Nephron progenitor cell (in vitro differentiated cells): ENCODE data around the gene PARD3B.

ENCODE experiments used
- DNase-seq: peaks from one replicate; pipeline ENCODE4 v3.0.0; 2021
- H3K27ac Mint-ChIP-seq: 2 replicates; pipeline ENCODE4 v1.8.0; 2021; ENCODE audit warnings: mild to moderate bottlenecking, moderate library complexity, mixed read lengths
- H3K27me3 Mint-ChIP-seq: 2 replicates; pipeline ENCODE4 v1.8.0; 2021; ENCODE audit warnings: mild to moderate bottlenecking, low read depth, mixed read lengths; ENCODE audit not compliant: poor library complexity
- H3K36me3 Mint-ChIP-seq: 2 replicates; pipeline ENCODE4 v1.8.0; 2021; ENCODE audit warnings: low read depth, mixed read lengths
- H3K4me1 Mint-ChIP-seq: 2 replicates; pipeline ENCODE4 v1.8.0; 2021; ENCODE audit warnings: mixed read lengths
- H3K4me3 Mint-ChIP-seq: 2 replicates; pipeline ENCODE4 v1.8.0; 2021; ENCODE audit warnings: mild to moderate bottlenecking, moderate library complexity, mixed read lengths
- H3K9me3 Mint-ChIP-seq: 2 replicates; pipeline ENCODE4 v1.8.0; 2021; ENCODE audit warnings: mild to moderate bottlenecking, moderate library complexity, mixed read lengths
- CTCF ChIP-seq: fragments of 200-600 bp; sonication (generic); IDR thresholded peaks from 2 replicates; pipeline ENCODE4 v1.5.0; 2021; ENCODE audit warnings: antibody characterized with exemption

The PARD3B gene

DNA sequence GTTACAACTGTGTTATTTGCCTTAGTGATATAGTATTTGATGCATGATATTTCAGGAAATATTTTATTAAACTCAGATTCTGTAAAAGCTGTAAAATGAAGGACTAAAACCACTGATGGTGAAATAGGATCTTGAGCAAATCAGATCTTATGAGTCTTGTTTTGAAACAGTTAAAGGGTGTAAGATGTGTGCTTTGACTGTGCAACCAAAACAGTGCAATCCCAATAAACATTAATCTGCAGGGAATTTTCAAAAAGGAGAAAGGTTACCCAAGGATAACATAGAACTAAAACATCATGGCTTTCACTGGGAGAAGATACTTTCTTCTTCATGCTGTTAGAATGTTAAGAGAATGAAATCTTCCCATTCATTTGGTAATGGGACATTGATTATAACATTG is 378.7 kb downstream of the PARD3B start:
- Mint-ChIP-seq H3K4me1 (no peaks in the 10 kb centered on the region), H3K36me3 (no peaks in the 10 kb centered on the region), H3K27me3 (no peaks in the 10 kb centered on the region), H3K27ac (no peak overlapping the region), H3K4me3 (no peak overlapping the region), H3K9me3 (no peaks in the 10 kb centered on the region)
- no peak for DNase-seq
- no peak for TF ChIP-seq CTCF

- DNase-seq, result no peak
- no peaks in the 10 kb centered on the region for H3K9me3 Mint-ChIP-seq
- no peak overlapping the region for H3K27ac Mint-ChIP-seq
- H3K4me3 Mint-ChIP-seq, result no peak overlapping the region
- no peaks in the 10 kb centered on the region for H3K36me3 Mint-ChIP-seq
- TF ChIP-seq CTCF, result no peak
- no peaks in the 10 kb centered on the region for H3K4me1 Mint-ChIP-seq
- H3K27me3 Mint-ChIP-seq, result no peaks in the 10 kb centered on the region
Observed at GRCh38 chr2:204931562-204931961, 386.3 kb downstream of the PARD3B start.

- Mint-ChIP-seq H3K4me3 (no peak overlapping the region), H3K4me1 (no peaks in the 10 kb centered on the region), H3K27ac (no peak overlapping the region), H3K9me3 (no peaks in the 10 kb centered on the region), H3K36me3 (no peaks in the 10 kb centered on the region), H3K27me3 (no peaks in the 10 kb centered on the region)
- no peak for TF ChIP-seq CTCF
- no peak for DNase-seq
Observed at GRCh38 chr2:204933735-204934374, 388.6 kb downstream of the PARD3B start.

- Mint-ChIP-seq H3K4me3 (no peak overlapping the region), H3K27me3 (no peaks in the 10 kb centered on the region), H3K4me1 (peaks cover 48% of the 10 kb centered on the region), H3K36me3 (peaks cover 34% of the 10 kb centered on the region), H3K27ac (no peak overlapping the region), H3K9me3 (peaks cover 39% of the 10 kb centered on the region)
- DNase-seq, result no peak
- TF ChIP-seq CTCF, result no peak
Observed at GRCh38 chr2:204944927-204945326, 399.7 kb downstream of the PARD3B start.

DNA sequence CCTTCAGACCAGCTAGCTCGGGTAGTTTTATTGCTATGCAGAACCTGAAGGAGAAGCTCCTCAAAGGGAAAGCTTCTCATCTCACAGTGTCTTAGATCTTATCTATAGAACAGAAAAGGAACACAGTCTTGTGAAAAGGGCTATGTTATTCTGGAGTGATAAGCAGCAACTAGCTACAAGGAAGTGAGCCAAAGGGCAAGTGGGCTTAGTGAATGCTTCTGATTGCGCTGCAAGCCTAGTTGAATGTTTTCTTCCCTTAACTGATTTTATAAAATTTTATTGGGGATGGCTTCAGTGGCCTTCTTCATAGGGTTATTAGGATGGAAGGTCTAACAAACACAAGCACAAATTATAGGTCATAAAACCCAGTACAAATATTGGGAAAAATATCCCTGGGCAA is 400.1 kb downstream of the PARD3B start:
- peaks cover 35% of the 10 kb centered on the region for H3K9me3 Mint-ChIP-seq
- peaks cover 47% of the 10 kb centered on the region for H3K4me1 Mint-ChIP-seq
- TF ChIP-seq CTCF, result no peak
- no peak for DNase-seq
- peaks cover 34% of the 10 kb centered on the region for H3K36me3 Mint-ChIP-seq
- no peak overlapping the region for H3K27ac Mint-ChIP-seq
- H3K27me3 Mint-ChIP-seq, result no peaks in the 10 kb centered on the region
- H3K4me3 Mint-ChIP-seq, result no peak overlapping the region

DNA sequence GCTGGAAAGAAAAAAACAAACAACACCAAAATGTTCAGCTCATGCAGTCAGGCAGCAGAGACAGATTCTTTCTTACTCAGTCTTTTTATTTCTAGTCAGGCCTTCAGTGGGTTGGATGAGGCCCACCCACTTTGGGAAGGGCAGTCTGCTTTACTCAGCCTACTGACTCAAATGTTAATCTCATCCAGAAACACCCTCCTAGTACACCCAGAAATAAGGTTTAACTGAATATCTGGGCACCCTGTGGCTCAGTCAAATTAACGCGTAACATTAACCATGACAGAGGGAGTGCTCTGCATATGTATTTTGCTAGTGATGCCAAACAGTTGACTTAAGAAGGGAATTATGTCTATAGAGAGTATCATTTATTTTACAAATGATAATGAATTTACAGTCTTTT is 401.6 kb downstream of the PARD3B start:
- Mint-ChIP-seq H3K9me3 (peaks cover 33% of the 10 kb centered on the region), H3K27me3 (peaks cover 3% of the 10 kb centered on the region), H3K36me3 (peaks cover 34% of the 10 kb centered on the region), H3K27ac (peak overlapping the region; percentile 97), H3K4me3 (no peak overlapping the region), H3K4me1 (peaks cover 60% of the 10 kb centered on the region)
- no peak for TF ChIP-seq CTCF
- DNase-seq, result no peak
